H4 (cell line): Measurements from ENCODE around the gene FGD5. TPM values are rescaled to one million over a fixed set of nuclear protein-coding genes. Genes with fewer than 3 reads are reported as not detected.

Source experiments
- DNase-seq: peaks from one replicate; pipeline ENCODE4 v3.0.0-alpha.2; 2015; ENCODE audit warnings: low spot score
- total RNA-seq: library from RNA; depleted of rRNA; stranded (reverse); fragments of >200 nt; shearing (Covaris generic); gene quantifications from 2 replicates; pipeline ENCODE4 v1.2.3, GENCODE V29; 2014

FGD5 gene
- total RNA-seq, 1 experiment from 2014 or later, result 0.17 TPM

DNA sequence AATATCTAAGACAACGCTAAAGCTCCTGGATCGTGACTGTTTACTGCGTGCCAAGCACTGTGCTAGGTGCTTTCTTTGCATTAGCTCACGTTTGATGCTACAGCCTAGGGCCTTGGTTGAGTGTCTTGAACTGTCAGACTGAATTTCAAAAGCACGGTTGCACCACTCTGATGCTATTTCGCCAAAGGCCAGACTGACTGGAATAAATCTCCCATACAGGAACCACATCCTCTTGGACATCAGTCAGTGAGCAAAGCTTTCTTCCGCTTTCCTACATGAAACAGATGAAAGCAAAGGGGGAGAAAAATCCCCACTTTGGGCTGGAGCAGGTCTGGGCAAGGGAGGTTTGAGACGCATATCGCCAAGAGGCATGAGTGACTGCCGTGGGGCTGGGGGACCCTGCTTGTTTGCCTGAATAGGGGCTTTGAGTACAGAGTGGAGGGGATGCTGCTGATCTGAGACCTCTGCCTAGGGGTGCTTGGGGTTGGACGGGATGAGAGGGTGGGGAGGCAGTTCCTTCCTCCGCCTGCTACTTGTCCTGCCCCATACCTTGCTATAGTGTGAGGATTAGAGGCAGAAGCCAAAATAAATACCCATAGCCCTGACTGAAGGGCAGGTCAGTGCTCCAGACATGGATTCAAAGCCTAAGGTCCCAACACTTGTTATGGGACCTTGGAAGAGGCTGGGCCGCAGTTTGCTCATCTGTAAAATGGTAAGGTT is 5.3 kb downstream of the FGD5 start:
- no peak for DNase-seq

DNA sequence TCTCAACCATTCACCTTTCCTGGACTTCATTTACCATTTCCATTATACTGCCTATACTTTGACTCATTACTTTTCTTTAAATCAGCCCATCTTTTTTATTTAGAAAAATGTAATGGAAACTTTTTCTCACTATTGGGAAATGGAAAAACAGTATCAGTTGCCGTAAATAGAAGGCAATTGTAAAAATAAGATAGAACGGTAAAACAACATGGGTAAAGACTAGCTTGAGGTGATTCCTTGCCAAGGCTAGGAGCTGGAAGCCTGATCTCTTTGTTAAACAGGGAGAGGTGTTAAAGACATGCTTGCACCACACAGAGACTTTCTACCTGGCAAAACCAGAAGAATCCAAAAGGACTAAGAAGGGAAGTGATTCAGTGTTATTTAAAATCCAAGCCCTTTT is 5.9 kb downstream of the FGD5 start:
- no peak for DNase-seq

DNA sequence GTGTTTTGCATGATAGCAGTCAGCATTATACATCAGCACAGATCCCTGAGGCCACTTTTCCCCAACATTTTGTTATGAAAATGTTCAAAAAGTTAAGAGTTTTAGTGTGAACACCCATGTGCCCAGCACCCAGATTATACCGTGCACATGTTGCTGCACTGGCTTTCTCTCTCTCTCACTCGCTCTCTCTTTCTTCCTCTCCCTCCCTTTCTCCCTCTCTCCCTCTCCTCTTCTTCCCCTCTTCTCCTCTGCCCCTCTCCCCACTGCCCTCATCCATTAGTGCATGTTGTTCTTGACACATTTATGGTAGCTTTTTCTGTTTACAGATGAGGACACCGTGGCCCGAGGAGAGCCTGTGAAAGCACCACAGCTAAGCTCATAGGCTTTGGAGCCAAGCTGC is 7.3 kb downstream of the FGD5 start:
- DNase-seq, result no peak

DNA sequence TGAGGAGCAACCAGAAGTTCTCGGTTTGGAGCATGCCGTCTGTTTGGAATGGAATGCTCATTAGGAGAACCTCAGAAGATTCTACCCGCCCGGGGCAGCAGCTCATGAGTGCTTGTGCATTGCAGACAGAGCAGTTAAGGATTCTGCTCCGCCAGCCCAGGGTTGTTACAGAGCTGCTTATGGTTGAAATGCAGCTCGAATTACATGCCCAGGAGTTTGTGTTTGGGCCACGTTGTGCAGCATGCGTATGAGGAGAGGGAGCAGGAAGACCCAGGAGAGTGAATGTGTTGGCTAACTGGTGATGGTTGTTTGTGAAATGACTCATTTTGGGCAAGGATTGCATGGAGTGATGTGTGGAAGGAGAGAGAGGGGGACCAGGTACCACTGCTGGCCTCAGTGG is 9.0 kb downstream of the FGD5 start:
- DNase-seq, result no peak

DNA sequence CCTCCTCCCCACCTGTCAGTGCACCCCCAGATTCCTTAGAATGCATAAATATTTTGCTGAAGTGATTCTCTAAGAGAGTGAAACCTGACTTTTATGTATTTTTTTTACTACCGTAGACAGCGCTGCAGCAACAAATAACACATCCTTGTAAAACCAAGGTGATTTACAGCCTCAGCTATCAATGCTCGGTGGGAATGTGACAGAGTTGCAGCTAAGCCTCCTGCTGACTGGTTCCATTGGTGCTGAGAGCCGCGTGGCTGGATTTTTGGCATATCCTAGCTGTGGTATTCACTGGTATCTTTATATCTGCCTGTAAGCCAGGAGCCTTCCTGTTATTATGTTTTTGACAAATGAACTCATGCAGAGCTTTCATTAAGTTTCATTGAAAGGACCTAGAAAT is 11.0 kb downstream of the FGD5 start:
- DNase-seq, result no peak

DNA sequence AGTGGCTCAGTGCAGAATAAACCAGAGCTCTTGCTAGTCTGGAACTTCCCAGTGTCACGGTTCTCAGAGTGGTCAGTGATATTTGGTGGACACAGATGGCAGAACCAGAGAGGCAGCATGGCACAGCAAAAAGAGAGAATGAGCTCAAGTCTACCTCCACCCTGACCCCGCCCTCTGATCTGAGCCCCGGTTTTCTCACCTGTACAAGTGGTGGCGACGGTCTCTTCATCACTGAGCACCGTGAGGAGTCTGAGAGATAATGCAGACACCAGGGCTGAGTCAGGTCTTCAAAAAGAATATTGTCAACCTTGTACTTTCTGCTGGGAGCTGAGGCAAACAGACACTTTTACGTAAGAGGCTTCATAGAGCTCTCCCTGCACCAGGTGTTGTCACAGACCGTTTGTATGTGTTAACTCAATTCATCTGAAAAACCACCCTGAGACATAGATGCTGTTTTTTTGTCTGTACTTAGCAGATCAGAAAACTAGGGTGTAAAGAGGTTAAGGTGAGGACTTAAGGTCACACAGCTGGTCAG is 13.2 kb downstream of the FGD5 start:
- DNase-seq, result no peak

DNA sequence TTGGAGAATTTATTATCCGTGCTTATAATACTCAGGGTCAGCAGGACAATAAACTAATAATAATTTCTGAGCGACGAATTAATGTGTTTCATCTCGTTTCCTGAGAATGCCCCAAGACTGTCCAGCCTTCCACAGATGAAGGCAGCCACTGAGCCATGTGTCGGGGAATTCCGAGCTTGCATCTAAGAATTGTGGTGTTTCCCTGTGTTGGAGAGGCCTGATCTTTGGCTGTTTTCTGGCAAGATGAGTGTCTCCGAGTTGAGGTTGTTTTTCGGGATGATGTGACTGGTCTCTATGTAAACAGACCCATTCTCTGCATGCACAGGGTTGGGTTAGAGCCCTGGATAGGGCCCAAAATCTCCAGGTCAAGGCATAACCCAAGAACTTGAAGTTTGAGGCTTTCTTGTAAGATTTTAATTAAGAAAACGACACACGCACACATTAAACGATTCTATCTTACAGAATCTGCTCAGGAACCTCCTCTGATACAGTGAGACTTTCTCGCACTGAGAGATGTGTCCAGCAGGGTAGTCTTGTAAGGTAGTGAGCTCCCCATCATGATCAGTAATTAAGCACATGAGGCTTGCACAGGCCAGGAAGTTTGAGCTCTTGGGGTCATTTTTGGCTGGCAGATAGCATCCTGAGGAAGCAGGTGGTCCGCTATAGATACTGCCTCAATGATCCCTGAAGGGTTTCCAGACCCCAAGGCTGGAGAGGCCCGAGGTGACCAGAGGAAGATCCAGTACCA is 14.4 kb downstream of the FGD5 start:
- no peak for DNase-seq

DNA sequence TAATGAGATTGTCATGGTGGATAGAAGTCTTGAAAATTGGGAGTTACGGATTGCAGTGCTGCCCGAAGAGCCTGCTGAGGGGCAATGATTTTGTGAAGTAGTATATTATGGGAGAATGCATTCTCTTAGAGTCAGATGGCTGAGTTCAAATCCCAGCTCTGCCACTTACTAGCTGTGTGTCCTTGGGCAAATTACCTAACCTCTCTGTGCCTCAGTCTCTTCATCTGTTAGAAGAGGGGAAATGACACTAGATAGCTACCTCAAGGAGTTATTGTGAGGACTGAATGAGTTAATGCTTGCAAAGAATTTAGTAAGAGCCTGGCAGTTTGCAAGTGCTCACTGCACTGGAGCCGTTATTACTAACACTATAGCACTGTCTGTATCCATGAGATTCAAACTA is 15.4 kb downstream of the FGD5 start:
- no peak for DNase-seq

DNA sequence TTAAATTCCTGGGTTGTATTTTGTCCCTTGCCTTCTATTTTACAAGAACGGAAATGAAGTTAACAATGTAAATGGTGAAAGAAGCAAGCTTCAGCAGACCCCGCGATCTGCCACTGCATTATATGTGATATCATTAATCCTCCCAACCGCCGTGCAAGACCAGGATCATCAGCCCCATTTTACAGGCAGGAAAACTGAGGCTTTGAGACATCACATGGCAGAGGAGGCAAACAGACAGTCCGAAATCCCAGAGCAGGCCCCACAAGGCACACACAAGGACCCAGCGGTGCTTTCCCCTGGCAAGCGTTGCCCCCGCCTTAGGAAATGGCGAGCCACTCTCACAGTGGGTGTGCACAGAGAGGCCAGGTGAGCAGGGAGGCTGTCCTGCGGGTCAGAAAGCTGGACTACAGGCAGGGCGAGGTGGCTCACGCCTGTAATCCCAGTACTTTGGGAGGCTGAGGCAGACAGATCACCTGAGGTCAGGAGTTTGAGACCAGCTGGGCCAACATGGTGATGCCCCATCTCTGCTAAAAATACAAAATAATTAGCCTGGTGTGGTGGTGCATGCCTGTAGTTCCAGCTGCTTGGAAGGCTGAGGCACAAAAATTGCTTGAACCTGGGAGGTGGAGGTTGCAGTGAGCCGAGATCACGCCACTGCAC is 16.2 kb downstream of the FGD5 start:
- DNase-seq, result no peak

DNA sequence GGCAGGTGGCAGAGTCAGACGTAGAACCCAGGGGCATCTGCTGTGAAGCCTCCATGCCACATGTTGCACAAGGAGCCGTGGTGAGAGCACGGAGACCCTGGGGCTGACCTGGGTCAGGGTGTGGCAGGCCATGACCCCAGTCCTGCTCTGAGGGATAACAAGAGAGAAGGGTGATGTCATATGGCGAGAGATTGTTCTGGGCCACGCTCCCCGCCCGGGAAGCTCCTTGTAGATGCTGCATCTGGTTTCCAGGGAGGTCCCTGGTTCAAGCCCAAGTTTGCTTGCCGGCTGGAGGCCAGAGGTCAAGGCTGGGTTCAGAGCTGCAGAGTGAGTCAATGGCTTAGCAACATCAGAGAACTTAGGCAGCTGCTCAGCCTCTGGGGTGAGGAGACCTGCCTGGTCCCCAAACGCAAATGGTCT is 17.3 kb downstream of the FGD5 start:
- no peak for DNase-seq

DNA sequence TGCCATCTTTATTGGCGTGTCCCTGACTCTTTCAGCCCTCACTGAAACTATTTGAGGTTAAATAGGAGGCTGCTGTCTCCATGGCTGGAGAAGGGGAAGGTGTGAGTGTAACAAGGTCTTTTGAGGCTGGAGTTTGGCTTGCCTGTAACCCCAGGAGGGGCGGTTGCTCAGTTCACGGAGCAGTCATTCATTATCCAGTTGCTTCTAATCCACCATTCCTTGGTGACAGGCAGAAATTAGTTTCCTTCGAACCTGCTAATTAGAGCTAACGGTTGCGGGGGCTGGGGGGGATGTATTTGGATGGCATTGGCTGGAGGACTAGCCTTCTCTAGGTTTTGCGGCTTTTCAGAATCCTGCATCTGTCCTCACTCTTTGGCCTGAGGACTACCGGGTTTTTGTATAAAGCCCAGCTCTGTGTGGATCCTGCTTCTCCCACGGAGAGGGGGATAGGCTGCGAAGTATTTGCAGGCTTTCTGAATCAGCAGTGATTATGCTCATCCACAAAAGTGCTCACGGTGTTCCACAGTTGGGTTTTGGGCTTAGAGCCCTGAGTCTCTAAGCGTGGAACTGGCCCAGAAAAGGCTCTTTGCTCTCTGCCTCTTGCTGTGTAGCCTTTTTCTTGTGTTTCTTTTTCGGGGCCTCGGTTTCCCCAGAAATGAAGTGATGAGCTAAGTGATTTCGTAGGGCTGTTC is 18.6 kb downstream of the FGD5 start:
- DNase-seq, result no peak

DNA sequence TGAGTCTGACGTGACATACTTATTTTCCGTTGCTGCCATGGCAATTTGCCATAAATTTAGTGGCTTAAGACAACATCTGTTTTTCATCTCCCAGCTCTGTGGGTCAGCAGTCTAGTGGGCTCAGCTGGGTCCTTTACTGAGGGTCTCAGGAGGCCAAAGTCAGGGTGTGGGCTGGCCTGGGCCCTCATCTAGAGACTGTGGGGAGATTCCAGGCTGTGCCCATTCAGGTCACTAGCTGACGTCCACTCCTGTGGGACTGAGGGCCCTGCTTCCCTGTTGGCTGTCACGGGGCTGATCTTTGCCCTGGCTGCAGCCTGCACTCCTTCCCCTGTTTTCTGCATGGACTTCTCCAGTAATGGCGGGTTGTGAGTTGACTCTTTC is 19.1 kb downstream of the FGD5 start:
- no peak for DNase-seq

DNA sequence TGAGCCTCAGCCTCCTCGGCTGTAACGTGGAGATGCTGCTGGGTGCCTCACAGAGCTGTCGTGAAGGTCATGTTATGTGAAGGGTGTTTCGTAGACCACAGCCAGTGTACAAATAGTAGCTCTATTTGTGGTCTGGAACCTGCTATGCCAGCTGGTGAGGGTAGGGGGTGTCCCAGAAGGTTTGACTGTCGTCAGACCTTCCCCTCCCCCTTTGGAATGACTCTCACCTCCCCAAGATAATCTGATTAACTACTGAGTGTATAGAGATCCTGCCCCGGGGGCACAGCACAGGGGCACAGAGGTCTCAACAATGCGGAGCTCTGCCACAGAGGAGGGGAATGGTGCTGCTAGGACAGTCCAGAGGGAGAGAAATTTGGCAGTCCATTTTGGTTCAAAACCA is 20.5 kb downstream of the FGD5 start:
- no peak for DNase-seq

DNA sequence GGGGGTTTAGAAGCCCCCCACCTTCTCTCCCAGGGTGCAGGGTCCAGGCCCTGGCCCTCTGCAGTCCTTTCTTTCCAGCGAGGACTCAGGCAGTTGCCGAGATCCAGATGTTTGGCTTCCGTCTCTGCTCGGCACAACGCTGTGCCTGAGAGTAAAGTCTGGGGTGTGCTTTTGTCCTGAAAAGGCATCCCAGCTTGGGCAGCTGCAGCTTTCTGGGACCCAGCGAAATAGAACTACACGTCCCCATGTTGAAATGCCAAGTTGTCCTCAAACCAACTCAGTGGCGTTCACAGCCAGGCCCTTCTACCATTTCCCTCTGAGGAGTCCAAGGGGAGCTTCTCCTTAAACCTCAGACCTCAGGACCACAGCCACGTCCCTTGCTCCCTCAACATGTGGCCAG is 23.1 kb downstream of the FGD5 start:
- DNase-seq, result no peak

DNA sequence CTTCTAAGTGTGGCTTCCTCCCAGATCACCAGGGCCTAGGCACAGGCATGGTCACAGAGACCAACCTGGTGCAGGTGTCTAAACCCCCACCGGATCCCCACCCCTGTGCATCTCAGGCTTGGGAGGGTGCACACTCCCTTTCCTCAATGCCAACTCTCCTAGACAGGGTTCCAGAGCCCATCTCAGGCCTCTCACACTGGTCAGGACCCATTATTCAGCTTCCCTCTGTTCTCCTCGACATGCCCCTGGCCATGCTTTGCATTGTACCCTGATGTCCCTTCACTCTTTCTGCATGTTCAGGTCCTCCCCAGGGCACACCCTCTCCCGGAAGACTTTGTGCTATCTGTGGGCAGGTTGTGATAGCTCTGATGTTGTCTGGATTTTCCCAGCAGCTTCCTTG is 23.5 kb downstream of the FGD5 start:
- no peak for DNase-seq

DNA sequence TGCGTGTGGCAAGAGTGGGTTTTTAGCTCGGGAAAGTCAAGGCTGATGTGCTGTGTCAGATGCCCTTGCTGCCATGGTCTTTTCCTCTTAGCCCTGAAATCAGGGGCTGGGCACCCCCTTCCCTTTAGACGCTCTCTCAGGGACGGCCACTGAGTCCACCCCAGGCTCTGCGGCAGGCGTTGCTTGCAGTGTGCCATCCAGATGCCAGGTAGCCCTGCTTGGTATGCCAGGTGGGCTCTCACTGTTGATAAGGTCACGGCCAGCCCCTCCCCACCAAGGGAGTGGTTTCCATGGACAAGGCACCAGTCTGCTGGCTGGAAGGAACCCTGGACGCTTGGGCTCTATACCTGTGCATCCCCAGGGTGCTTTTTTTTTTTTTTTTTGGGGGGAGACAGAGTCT is 24.6 kb downstream of the FGD5 start:
- no peak for DNase-seq

DNA sequence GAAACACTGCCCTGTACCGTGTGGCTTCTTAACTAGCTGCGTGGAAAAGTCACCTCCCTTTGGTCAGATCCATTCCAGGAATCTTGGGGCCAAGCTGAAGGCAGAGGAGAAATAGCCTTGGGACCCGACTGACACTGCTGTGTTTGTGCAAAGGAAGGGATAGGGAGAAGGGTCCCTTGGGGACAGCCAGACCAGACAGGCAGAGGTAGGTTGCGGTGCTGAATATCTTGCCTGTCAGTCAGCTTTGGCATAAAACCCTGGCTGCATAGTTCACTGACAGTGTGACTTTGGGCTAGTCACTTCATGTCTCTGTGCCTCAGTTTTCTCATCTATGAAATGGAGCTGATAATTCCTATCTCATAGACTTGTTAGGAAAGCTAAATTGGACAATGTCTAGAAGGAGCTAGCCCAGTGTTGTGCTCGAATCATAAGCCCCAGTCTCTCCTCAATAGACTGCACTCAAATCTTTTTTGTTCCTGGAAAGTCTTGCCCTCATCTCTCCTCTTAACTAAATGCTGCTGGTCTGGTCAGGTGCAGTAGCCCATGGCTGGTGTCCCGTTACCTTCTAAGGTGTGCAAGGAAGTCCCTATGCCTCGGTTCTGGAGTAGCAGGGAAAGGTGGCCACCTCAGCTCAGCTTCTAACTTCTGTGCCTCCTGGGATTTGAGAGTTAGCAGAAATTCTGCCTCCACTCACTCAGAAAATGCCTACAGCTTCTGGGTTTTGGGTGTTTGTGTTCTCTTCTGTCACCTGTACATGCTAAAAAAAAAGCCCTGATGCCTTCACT is 25.8 kb downstream of the FGD5 start:
- no peak for DNase-seq

DNA sequence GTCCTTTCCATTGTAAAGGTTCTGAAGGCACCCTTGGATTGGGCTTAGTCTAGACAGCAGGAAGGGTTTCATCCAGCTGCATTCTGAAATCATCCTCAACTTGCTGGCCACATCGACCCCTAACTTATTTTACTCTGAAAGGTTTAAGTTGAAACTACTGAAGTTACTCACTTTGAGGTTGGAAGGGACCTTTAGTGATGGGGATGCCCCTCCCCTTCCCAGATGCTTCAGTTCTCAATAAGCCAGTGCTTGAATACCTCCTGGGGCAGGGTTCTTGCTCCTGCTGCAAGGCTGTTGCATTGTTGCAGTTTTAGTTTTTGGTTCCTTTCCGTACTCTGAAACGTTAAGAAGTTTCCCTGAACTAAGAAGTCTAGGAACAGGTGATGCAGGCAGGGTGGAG is 26.4 kb downstream of the FGD5 start:
- DNase-seq, result no peak

DNA sequence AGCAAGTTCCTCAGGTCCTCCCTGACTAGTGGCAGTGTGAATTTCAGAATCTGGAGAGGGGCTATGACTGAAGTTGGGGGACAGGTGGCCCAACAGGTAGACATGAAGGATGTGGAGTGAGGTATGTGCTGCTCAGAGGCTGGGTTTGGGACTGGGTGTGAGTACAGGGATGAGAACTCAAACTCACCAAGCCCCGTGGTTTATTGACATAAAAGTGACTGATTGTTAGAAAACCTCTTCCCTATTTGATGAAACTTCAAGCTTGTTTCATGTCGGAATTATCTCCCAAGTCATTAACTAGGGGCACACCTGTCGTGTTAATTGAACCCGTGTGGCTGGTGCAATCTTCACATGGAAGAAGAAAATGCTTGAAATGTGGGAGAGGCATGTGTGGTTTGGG is 27.1 kb downstream of the FGD5 start:
- no peak for DNase-seq

DNA sequence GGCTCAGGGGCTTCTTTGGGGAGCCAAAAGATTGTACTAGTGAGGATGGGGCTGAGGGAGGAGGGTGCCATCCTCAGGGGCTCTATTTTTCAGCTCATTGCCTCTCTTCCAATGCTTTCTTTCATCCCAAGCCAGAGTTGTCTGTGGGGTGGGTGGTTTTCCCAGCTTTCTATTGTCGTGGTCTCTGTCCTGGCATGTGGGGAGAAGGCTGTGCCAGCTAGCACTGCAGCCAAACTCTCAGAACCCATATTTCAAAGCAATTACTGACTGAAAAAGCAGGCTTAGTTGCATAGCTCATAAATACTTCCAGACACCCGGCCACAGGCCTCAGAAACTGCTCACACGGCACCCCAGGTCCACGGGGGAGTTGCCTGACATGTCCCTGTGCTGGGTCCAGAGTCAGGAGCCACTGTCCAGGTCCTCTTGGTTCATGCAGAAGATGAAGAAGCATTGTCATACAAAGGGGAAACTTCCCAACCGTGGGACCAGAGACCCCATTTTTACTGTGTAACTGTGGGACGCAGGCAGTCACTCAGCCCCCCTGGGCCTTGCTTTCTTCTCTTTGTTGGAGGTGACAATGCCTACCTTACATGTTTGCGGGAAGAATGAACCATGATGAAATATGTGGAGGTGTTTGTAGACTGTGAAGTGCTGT is 27.6 kb downstream of the FGD5 start:
- DNase-seq, result no peak
